NCI-H774 (cell line): ENCODE results near the gene RALGAPA2.

Source experiments
- DNase-seq: peaks from one replicate; lab custom pipeline; 2025; lab: John Stamatoyannopoulos, UW

The RALGAPA2 gene

DNA sequence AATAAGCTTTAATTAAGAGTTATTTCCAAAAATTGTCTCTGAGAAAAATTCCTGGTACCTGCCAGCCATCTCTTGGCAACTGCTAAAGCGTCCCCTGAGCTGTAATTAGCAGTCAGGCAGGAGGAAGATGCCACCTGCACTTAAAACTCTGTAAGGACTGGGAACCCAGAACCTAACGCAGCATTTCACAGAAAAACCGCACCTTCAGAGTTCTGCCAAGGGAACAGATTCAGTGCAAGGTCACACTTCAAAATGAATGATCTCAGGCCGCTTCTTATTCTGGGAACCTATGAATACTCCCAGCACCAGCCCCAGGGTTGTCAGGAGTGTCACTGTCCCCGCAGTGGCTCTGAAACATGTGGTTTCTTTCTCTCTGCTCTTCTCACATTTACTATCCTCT lies 307.8 kb downstream of the RALGAPA2 start:
- no peak for DNase-seq

DNA sequence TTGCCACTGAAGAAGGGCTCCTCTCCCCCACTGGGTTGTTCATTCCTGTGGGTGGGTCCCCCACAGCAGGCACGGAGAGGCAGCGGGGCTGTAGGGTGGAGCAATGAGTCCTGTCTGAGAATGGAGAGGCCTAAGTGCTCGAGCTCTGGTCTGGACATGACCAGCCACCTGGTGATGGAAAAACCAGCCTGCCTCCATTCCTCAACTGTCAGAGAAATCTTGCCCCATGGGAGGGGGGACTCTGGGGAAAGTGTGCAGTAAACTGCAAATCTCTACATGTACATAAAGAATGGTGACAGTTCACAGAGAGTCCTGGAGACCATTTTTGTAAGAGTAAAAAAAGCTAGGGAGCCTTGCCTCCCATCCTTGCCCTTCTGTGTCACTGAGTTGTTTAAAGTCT lies 310.5 kb downstream of the RALGAPA2 start:
- no peak for DNase-seq

DNA sequence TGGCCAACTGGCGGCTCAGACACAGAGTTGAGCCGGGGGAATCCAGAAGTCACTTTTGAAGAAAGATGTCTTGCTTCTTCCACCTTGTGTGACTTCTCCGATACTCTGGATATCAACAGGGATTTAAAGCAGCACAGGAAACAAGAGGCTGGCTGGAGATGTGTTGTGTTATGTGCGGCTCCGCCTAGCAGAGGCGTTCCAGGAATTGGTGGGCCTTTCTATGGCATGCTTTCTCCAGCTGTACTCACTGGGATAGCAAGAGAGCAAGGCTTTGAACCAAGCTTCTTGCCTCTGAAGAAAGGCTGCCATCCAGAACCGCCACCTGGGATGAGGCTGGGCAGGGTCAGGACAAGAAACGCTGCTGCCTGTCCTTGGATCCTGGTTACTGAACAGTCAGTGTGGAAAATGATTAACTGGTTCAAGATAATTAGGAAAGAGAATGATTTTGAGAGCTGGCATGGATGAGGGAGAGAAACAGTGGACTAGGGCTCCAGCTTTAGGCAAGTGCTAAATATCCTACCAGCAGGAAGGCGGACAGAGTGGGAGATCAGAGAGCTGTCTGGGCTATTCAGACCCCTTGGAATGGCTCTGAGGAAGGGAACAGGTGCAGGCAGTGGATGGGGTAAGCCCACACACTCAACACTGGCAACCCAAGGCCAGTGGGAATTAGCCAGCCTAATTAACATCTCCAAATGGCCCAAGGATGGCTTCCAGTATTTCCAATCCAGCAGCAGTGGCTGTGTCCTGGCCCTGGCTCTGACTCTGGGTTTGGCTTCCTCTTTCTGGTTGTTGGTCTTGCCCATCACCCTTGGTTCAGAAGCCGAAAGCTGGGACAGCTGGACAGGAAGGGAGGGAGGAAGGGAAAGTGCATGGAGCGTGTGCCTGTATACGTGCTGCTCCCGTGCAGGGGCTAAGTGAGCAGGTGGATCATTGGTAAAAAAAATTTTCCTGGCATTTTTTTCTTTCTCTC lies 312.6 kb downstream of the RALGAPA2 start:
- no peak for DNase-seq

DNA sequence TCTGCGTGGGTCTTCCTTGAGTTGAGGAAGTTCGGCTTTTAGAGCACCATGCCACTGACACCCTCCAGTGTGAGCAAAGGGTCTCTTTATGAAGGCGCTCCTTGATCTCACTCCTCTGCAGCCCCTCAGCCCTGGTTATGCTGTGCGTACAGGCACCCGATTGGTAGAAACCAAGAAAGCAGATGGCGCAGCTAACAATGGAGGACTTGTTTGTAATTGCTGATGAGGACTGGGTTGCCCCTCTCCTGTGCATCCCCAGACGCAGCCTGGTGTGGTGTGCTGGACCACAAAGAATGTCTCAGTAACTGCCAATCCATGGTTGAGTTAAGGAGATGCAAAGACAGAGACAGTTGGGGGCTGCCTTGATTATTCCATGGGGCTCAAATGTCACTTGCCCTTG lies 314.3 kb downstream of the RALGAPA2 start:
- DNase-seq: no peak

DNA sequence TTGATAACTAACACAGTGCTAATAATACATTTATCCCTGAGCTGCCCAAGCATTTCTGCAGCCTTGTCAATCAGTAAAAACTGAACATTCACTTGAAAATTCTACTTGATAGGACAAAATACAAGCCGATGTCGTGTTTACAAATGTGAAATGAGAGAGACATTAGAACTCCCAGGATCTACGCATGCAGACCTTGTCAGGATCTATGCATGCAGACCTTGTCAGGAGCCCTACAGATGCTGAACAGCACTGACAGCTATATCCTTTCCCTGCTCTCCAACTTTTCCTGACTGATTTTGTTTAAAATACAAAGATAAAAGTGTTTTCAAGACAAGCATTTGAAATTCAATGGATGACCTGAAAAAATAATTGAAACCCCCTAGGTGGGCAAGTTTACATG lies 315.6 kb downstream of the RALGAPA2 start:
- no peak for DNase-seq

DNA sequence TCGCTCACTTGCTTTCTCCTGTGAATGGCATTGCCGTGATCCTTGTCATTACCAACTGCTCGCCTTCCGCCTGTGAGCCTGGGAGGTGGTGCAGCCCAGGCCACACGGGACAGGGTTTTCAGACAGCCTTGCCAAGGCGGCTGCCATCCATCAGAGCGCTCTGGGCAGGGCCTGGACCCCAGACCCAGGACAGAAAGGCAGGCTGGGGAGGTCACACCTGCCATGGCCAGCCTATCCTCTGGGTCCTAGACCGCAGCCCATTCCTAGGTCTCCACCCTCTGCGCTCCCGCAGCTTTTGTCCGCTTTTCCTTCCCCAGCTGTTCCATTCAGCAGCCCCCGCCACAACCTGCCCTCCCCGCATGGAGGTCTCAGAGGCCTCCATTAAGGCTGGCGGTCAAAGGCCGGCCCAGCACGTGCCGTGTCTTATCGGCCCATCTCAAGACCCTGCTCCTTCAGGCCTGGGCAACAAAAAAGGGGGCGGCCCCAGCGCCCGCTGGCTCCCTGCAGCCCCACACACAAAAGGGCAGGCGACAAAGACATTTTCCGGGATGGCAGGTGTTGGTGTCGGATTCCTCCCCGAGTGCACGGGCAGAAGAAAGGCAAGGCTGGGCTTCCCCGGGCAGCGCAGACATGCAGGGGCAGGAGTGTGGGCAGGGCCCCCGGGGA lies 316.4 kb downstream of the RALGAPA2 start:
- no peak for DNase-seq

DNA sequence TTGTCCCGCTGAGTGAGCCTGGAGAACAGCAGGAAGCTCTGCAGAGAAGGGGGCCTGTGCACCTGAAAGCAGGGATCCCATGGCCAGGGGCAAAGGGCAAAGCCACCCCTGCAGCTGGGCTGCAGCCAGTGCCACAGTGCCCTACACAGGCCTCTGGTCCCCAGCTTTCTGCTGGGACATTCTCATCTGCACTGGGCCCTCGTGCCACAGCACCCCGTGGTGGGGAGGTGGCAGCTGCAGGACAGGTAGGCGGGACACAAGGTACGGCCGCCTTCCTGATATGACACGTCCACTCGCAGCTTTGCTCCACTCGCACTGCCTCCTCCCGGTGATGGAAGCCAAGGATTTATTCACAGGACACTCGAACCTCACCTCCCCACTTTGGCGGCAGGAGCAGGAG lies 317.4 kb downstream of the RALGAPA2 start:
- DNase-seq: no peak

DNA sequence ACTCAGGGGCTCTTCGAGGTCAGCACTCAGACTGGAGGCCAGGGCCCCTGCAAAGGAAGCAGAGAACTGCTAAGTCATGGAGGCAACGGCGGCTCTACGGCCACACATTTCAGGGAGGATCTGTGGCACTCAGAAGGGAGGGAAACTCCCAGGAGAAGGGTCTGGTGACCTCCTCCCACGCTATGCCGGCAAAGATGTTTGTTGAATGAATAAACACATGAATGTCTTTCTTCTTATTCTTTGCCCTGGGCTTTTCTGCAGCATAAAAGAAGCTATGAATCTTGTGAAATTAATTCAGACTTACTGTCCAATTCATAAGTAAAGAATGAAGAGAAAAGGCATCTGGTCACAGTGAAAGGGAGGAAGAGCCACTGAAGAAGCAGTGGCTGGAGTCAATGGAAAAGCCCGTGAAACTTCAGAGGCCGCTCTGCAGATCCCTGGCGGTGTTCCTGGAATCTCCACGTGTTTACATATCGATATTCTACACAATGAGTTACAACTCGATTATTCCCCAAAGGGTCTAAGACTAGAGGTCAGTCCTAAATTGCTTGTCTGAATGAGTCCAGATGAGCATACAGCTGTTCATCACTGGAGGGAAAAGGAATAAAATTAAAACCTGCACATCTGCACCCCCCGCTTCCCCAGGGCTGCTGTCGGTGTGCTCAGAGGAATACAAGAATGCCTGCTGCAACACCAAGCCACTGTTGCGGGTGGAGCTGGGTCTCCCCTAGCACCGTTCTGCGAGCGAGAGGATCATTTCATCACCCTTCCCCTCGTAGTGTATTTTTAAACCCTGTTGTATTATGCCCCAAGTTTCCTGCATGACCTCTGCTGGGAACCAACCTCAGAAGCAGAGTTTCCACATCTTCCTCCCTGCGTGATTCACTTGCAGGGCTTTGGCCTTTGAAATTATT lies 319.0 kb downstream of the RALGAPA2 start:
- DNase-seq: no peak

DNA sequence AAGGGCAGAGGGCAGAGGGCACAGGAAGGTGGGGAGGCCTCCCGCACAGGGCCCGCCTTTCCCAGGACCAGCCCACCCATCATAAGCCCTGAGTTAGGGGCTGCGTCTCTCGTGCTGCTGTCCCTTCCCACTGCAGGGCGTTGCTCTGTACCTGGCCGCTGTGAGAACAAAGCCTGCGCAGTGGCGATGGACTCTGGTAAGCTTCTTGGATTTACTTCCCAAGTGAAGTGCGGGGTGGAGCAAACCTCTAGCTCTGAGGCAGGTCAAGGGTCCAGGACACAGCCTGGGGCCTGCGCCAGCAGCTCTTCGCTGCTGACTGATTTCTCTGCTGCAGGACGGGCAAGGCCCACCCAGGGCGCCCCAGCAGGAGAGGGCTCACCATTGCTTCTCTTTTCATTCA lies 320.7 kb downstream of the RALGAPA2 start:
- no peak for DNase-seq

DNA sequence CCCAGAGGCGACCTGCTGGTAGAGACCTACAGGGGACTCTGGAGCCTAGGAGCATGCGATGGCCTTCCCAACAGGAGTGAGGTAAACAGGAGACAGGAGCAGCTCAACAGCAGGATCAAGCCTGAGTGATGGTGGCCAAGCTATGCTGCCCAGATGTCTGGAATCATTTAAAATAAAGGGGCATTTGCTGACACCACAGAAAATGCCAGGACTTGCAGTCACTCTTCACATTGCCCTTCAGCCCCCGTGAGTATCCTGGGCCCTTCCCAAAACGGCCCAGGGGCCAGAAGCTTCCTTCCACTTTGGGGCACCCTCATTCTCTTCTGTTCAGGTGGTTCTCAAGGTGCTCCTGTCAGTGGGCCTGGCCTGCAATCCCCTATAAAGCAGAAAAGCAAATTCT lies 321.3 kb downstream of the RALGAPA2 start:
- no peak for DNase-seq

DNA sequence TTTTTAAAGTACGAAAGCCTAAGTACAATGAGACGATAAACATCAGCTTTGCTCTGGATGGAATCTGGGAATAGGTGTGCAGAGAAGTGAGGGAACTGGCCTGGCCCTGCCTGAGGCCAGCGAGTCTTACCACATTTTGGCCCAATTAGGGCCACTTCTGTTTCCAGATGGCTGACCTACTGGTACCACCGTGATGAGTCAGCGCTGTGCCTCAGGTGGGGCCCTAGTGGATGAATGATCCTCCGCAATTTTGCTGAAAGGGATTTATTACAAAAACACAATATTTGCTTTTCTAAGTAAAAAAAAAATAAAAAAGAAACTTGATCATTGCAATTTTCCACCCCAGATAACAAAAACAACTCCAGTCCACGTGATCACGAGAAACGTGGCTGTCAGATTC lies 322.1 kb downstream of the RALGAPA2 start:
- DNase-seq: no peak

DNA sequence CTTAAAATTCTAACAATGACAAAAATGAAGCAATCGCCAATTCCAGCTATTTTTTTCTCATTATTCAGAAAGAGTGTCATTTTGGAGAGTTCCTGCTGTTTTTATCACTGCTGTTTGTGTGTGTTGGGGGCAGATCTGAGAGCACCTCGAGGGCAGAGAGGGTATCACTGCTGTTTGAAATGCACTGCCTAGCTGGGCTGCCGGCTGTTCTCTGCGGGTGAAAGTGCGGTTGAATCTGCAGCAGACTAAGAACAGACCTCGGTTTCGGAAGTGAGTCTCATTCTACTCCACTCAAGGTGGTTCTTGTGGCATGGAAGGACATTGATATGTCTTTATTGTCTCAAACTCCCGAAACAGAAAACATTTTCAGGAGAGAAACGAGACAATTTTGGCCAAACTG lies 326.3 kb downstream of the RALGAPA2 start:
- DNase-seq: no peak

DNA sequence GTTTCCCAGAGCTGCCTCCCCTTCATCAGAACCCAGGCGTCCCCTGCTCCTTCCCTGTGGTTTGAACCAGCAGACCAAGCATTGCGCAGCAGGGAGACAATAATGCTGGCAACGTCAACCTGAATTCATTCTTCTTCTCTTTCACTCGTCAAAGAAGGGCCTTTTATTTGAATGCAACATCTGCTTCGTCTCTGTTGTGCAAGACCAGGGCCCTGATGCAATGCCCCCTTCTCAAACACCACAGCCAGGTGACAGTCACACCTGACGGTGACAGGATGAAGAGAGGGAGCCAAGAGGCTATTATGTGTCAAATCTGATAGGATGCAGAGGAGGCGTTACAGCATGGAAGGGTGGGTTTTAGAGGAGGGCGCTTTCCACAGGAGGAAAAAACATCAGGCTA lies 336.6 kb downstream of the RALGAPA2 start:
- DNase-seq: peak; percentile 70

DNA sequence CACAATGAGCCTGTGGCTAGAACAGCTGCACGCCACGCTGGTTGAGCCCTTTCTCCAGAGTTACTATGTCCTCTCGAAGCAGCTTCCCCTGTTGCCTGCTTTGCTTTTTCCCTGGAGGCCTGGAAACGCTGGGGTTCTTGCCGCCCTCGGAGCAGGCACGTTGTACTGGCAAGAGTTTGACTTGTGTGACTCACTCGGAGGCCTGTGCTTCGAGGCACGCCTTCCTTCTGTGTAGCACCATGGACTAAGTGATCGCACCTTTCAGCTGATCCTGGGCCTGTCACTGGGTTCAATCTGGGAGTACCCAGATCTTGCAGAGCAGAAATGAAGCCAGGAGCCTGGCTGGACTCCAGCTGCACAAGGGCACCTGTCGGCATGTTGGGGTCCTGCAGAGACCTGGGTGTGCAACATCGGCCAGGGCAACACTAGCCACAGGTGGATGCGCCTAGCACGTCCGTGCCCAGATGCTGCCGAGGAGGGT lies 339.3 kb downstream of the RALGAPA2 start:
- DNase-seq: no peak

DNA sequence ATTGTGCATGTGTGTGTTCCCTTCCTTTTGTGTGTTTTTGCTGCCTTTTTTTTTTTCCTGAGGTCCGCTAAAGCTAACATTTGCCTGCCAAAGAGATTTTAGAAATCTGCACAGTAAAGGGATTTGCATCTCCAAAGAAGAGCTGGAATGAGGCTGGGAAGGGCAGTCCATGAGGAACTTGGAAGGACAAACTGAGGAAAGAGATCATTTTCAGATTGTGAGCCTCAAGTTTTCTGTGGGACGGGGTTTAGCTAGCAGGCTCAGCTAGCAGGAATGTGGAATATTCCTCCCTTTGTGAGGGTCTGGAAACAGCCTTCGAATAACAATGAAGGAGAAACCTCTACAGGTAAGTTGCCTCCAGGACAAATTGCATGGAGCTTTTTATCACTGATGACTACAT lies 340.8 kb downstream of the RALGAPA2 start:
- DNase-seq: no peak

DNA sequence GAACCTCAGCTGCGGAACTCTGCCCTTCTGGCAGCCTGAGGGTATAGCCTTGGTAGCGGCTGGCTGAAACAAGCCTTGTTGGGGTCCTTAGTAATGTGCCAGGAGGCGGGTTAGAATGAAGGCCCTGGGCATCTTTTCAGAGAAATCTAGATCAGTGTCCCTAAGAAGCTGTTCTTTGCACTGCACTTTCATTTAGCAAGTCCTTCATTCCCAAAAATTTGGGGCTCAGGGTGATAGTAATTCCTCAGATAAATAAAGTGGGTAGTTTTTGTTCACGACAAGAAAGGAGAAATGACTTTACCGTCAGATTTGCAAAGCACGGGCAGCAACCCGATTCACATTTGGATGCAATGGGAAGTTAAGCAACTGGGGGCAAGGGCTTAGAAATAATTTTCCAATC lies 341.4 kb downstream of the RALGAPA2 start:
- DNase-seq: no peak

DNA sequence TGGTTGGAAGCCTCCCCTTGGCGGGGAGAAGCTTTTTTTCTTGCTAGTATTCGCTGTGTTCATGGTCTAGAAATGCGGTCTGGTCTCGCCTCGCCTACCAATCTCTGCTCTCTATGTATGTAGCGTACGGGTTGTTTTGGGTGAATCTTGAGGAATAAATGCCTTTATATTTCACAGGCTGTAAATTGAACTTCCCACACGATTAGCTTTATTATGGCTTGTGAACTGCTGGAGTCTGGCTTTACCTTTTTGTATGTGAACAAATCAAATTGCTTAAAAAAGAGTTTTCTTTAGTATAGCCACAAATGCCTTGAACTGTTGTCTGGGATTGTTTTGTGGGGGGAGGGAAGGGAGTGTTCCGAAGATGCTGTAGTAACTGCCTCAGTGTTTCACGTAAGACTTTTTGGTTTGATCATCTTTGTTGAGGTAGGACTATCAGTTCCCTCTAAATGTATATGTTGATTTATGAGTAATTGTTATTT lies 342.3 kb downstream of the RALGAPA2 start:
- DNase-seq: no peak

DNA sequence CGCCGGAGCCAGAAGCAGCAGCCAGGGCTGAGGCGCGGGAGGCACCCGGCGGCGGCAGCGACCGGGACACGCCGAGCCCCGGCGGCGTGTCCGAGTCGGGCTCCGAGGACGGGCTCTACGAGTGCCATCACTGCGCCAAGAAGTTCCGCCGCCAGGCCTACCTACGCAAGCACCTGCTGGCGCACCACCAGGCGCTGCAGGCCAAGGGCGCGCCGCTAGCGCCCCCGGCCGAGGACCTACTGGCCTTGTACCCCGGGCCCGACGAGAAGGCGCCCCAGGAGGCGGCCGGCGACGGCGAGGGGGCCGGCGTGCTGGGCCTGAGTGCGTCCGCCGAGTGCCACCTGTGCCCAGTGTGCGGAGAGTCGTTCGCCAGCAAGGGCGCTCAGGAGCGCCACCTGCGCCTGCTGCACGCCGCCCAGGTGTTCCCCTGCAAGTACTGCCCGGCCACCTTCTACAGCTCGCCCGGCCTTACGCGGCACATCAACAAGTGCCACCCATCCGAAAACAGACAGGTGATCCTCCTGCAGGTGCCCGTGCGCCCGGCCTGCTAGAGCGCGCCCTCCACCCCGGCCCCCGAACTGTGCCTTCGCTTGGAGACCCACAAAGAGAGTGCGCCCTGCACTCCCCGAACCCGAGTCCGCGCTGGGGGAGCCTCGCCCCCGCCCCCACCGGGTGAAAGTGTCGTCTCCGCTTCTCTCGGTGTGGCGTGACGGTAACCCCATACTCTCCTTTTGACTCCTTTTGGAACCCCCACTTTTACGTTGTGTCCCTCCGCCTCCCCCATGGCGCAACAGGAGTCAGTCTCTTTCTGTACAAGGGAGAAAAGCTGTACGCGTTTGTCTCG lies 343.0 kb downstream of the RALGAPA2 start:
- DNase-seq: peak; percentile 47

DNA sequence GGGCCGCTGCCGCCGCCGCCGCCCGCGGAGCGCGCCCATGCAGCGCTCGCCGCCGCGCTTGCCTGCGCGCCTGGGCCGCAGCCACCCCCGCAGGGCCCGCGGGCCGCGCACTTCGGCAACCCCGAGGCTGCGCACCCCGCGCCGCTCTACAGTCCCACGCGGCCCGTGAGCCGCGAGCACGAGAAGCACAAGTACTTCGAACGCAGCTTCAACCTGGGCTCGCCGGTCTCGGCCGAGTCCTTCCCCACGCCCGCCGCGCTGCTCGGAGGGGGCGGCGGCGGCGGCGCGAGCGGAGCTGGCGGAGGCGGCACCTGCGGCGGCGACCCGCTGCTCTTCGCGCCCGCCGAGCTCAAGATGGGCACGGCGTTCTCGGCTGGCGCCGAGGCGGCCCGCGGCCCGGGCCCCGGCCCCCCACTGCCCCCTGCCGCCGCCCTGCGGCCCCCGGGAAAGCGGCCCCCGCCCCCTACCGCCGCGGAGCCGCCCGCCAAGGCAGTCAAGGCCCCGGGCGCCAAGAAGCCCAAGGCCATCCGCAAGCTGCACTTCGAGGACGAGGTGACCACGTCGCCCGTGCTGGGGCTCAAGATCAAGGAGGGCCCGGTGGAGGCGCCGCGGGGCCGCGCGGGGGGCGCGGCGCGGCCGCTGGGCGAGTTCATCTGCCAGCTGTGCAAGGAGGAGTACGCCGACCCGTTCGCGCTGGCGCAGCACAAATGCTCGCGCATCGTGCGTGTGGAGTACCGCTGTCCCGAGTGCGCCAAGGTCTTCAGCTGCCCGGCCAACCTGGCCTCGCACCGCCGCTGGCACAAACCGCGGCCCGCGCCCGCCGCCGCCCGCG lies 343.8 kb downstream of the RALGAPA2 start:
- DNase-seq: peak; percentile 48
